ENCODE results near the gene SMIM11. TPM values are rescaled to one million over a fixed set of nuclear protein-coding genes. Genes with fewer than 3 reads are reported as not detected.
"Not testable (repeated sequence)": the region's sequence is repeated elsewhere in the genome, so short reads cannot be mapped to it uniquely, and the experiment has no call there.

SMIM11 gene
- total RNA-seq, 1 experiment from 2014 or later: 2.3 TPM

- not testable (repeated sequence) for H3K23me2 ChIP-seq (ENCODE audit: insufficient read length, low read depth, low read length, poor library complexity, severe bottlenecking); H3K14ac ChIP-seq (ENCODE audit: insufficient read depth, low read length); H2BK5ac ChIP-seq (ENCODE audit: insufficient read length, low read length); H3K79me1 ChIP-seq (ENCODE audit: insufficient read depth, low read depth, low read length, poor library complexity, severe bottlenecking); H3K4me3 Mint-ChIP-seq; H2AK5ac ChIP-seq (ENCODE audit: insufficient read length, low read length); H3K23ac ChIP-seq (ENCODE audit: insufficient read length, low read depth, low read length); H2BK120ac ChIP-seq (ENCODE audit: low read depth, low read length, poor library complexity, severe bottlenecking); H3K4me2 ChIP-seq (ENCODE audit: insufficient read depth, insufficient read length, low read length); H3K27me3 ChIP-seq (ENCODE audit: insufficient read depth, low read length); H4K20me1 ChIP-seq (ENCODE audit: control insufficient read depth, insufficient read depth, insufficient read length); H3K27me3 Mint-ChIP-seq (ENCODE audit: low read depth); H3K4me1 Mint-ChIP-seq; H3K4ac ChIP-seq (ENCODE audit: low read depth, low read length); H3K56ac ChIP-seq (ENCODE audit: insufficient read length, low read depth, low read length); DNase-seq; H3T11ph ChIP-seq (ENCODE audit: low read length); H2BK15ac ChIP-seq (ENCODE audit: low read depth, low read length); H3K9me3 Mint-ChIP-seq; H4K91ac ChIP-seq (ENCODE audit: insufficient read length, low read depth, low read length); H4K8ac ChIP-seq (replicated peaks; ENCODE audit: insufficient read length, low read depth, low read length); H2BK12ac ChIP-seq (ENCODE audit: insufficient read length, low read depth, low read length); H3K27ac ChIP-seq (ENCODE audit: insufficient read length, low read depth, low read length); H3K36me3 Mint-ChIP-seq (ENCODE audit: insufficient read depth in 1 of 3, low read depth in 3 of 3); H3K27ac Mint-ChIP-seq; H4K5ac ChIP-seq (ENCODE audit: insufficient read length, low read depth, low read length); H3K18ac ChIP-seq (ENCODE audit: insufficient read length, low read depth, low read length); H3K9me3 ChIP-seq (ENCODE audit: control insufficient read depth, low read depth, low read length); H3K79me2 ChIP-seq (ENCODE audit: insufficient read depth, low read length); H3K4me1 ChIP-seq (ENCODE audit: insufficient read depth, low read length); H2BK20ac ChIP-seq (ENCODE audit: low read depth, low read length, poor library complexity, severe bottlenecking); H2AFZ ChIP-seq (ENCODE audit: low read length); H3K9ac ChIP-seq (ENCODE audit: extremely low read depth, insufficient read length, low read length)
- WGBS (ENCODE audit: extremely low coverage, insufficient read length, low lambda C conversion rate): no CpG with 5 or more reads among the region's 14 CpGs
These were observed 8.6 kb downstream of the SMIM11 start for GRCh38 chr21:34383724-34384415.

GRCh38 chr21:34400522-34400921 is 25.2 kb downstream of the SMIM11 start:
- not testable (repeated sequence) for H4K5ac ChIP-seq (ENCODE audit: insufficient read length, low read depth, low read length); H2BK15ac ChIP-seq (ENCODE audit: low read depth, low read length); H4K20me1 ChIP-seq (ENCODE audit: control insufficient read depth, insufficient read depth, insufficient read length); H2AFZ ChIP-seq (ENCODE audit: low read length); H2BK20ac ChIP-seq (ENCODE audit: low read depth, low read length, poor library complexity, severe bottlenecking); DNase-seq; H3K18ac ChIP-seq (ENCODE audit: insufficient read length, low read depth, low read length); H3K79me1 ChIP-seq (ENCODE audit: insufficient read depth, low read depth, low read length, poor library complexity, severe bottlenecking); H3K79me2 ChIP-seq (ENCODE audit: insufficient read depth, low read length); H3K4me1 Mint-ChIP-seq; H2AK5ac ChIP-seq (ENCODE audit: insufficient read length, low read length); H3K9me3 Mint-ChIP-seq; H2BK12ac ChIP-seq (ENCODE audit: insufficient read length, low read depth, low read length); H3K27ac Mint-ChIP-seq; H3T11ph ChIP-seq (ENCODE audit: low read length); H3K4me2 ChIP-seq (ENCODE audit: insufficient read depth, insufficient read length, low read length); H3K4me3 Mint-ChIP-seq; H3K36me3 Mint-ChIP-seq (ENCODE audit: insufficient read depth in 1 of 3, low read depth in 3 of 3); H3K4me1 ChIP-seq (ENCODE audit: insufficient read depth, low read length); H4K8ac ChIP-seq (replicated peaks; ENCODE audit: insufficient read length, low read depth, low read length); H3K9me3 ChIP-seq (ENCODE audit: control insufficient read depth, low read depth, low read length); H4K91ac ChIP-seq (ENCODE audit: insufficient read length, low read depth, low read length); H3K23me2 ChIP-seq (ENCODE audit: insufficient read length, low read depth, low read length, poor library complexity, severe bottlenecking); H3K9ac ChIP-seq (ENCODE audit: extremely low read depth, insufficient read length, low read length); H3K4ac ChIP-seq (ENCODE audit: low read depth, low read length); H3K27ac ChIP-seq (ENCODE audit: insufficient read length, low read depth, low read length); H3K56ac ChIP-seq (ENCODE audit: insufficient read length, low read depth, low read length); H2BK120ac ChIP-seq (ENCODE audit: low read depth, low read length, poor library complexity, severe bottlenecking); H3K14ac ChIP-seq (ENCODE audit: insufficient read depth, low read length); H3K23ac ChIP-seq (ENCODE audit: insufficient read length, low read depth, low read length); H3K27me3 Mint-ChIP-seq (ENCODE audit: low read depth); H2BK5ac ChIP-seq (ENCODE audit: insufficient read length, low read length); H3K27me3 ChIP-seq (ENCODE audit: insufficient read depth, low read length)
- no CpG with 5 or more reads among the region's 5 CpGs for WGBS (ENCODE audit: extremely low coverage, insufficient read length, low lambda C conversion rate)

Data from H9 (cell line).